Tibial nerve (tissue), 4 donors: ENCODE measurements around the gene HEXB. TPM values are rescaled to one million over a fixed set of nuclear protein-coding genes. Genes with fewer than 3 reads are reported as not detected.

Experiments used
- DNase-seq, 2 donors: peaks; one replicate each; pipeline ENCODE4 v3.0.0-alpha.2; 2019; ENCODE audit warnings: low spot score in 2 of 2
- H3K27ac ChIP-seq, 4 donors: fragments of 200-600 bp; sonication (generic) in 3 of 4; one replicate each; pipeline ENCODE4 v1.5.1; 2017 to 2019; ENCODE audit warnings: mild to moderate bottlenecking in 1 of 4
- H3K27me3 ChIP-seq, 2 donors: fragments of 200-600 bp; sonication (generic) in 1 of 2; one replicate each; pipeline versions ENCODE4 v1.5.1 to v1.6.0; 2017 to 2019
- H3K36me3 ChIP-seq, 3 donors: fragments of 200-600 bp; sonication (generic); one replicate each; pipeline ENCODE4 v1.5.1; 2018 to 2019
- H3K4me1 ChIP-seq, 4 donors: fragments of 200-600 bp; sonication (generic) in 3 of 4; one replicate each; pipeline ENCODE4 v1.5.1; 2017 to 2019
- H3K4me3 ChIP-seq, 4 donors: fragments of 200-600 bp; sonication (generic) in 3 of 4; one replicate each; pipeline ENCODE4 v1.5.1; 2017 to 2019; ENCODE audit warnings: mild to moderate bottlenecking in 1 of 4, moderate library complexity in 1 of 4
- H3K9me3 ChIP-seq, 4 donors: fragments of 200-600 bp; sonication (generic) in 3 of 4; one replicate each; pipeline ENCODE4 v1.5.1; 2017 to 2019
- EP300 ChIP-seq, 2 donors: sonication (generic); formaldehyde crosslinking; IDR thresholded peaks; one replicate each; pipeline ENCODE4 v1.6.1; 2017; ENCODE audit warnings: antibody characterized with exemption in 2 of 2, mild to moderate bottlenecking in 1 of 2
- POLR2A ChIP-seq, 2 donors: fragments of 450-650 bp; IDR thresholded peaks; one replicate each; pipeline ENCODE4 v1.6.1; 2017; ENCODE audit warnings: antibody characterized with exemption in 2 of 2, mild to moderate bottlenecking in 2 of 2, moderate library complexity in 2 of 2
- WGBS, 2 donors: methylation state at CpG; one replicate each; pipeline ENCODE4 v1.1.5; 2018; 5-methylcytosine and 5-hydroxymethylcytosine counted together
- small RNA-seq: library from RNA; depleted of rRNA; stranded (forward); fragments of <200 nt; gene quantifications from one replicate; pipeline ENCODE3, GENCODE V24; 2016
- total RNA-seq, 4 donors: library from RNA; depleted of rRNA; stranded (reverse); fragments of >200 nt; gene quantifications; one replicate each; pipeline ENCODE4 v1.1.0, GENCODE V29; 2016
- TF ChIP-seq, protein P1 (sequence below), 5 experiments: fragments of 200-600 bp in 3 of 5; fragments of 450-650 bp in 2 of 5; sonication (generic) in 3 of 5; IDR thresholded peaks; one replicate each; pipeline ENCODE4 v1.5.1; 2016 to 2019; ENCODE audit warnings: antibody characterized with exemption in 5 of 5, mild to moderate bottlenecking in 3 of 5, moderate library complexity in 2 of 5

Gene HEXB
- total RNA-seq, 4 donors from 2014 or later = 79.1 to 166 (median 129) TPM

DNA sequence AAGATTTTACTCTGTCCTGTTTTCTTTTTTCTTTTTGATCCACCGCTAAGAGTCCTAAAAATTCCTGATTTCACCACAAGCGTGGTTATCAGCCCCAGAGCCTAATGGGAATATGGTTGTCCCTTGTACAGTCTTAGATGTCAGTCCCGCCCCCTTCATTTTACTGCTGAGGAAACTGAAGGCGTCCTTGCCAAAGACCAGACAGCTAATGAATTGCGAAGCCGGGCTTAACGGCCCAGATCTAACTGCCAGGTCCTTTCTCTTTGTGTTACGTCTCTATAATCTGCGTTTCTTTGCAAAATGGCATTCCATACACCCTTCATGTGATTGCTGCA lies 82.5 kb downstream of the HEXB start:
- no peak for TF ChIP-seq POLR2A (IDR thresholded peaks at IDR 0.05)
- TF ChIP-seq, protein P1, sequence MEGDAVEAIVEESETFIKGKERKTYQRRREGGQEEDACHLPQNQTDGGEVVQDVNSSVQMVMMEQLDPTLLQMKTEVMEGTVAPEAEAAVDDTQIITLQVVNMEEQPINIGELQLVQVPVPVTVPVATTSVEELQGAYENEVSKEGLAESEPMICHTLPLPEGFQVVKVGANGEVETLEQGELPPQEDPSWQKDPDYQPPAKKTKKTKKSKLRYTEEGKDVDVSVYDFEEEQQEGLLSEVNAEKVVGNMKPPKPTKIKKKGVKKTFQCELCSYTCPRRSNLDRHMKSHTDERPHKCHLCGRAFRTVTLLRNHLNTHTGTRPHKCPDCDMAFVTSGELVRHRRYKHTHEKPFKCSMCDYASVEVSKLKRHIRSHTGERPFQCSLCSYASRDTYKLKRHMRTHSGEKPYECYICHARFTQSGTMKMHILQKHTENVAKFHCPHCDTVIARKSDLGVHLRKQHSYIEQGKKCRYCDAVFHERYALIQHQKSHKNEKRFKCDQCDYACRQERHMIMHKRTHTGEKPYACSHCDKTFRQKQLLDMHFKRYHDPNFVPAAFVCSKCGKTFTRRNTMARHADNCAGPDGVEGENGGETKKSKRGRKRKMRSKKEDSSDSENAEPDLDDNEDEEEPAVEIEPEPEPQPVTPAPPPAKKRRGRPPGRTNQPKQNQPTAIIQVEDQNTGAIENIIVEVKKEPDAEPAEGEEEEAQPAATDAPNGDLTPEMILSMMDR (IDR thresholded peaks at IDR 0.05) = no peak
- no peak for TF ChIP-seq EP300 (IDR thresholded peaks at IDR 0.05)
- Histone ChIP-seq H3K27me3 (no peaks in the 10 kb centered on the region), H3K36me3 (peaks cover 0 to 36% (median 13%) of the 10 kb centered on the region in 3 donors), H3K4me3 (peak overlapping the region; percentile 67 to 86 (median 82)), H3K9me3 (no peaks in the 10 kb centered on the region), H3K4me1 (peaks cover 0 to 45% (median 22%) of the 10 kb centered on the region in 4 donors), H3K27ac (peak overlapping the region in 3 of 4 donors; percentile 77 to 86 (median 80))
- no peak for DNase-seq
- 0% methylated on average over 9 of the region's 9 CpGs for WGBS, 2 donors

Small RNA genes within 50 kb of the gene (small RNA-seq; reads per million reads assigned to genes)
- gene RNU6-658P = not detected

Other genes starting within 250 kb of the HEXB start
- gene ENC1, start 44.5 kb upstream of the HEXB start, total RNA-seq = 10 to 100 TPM in 2 of 4 donors, 1 to 10 TPM in 2; 4.0 to 11.7 (median 7.7) TPM
- 10 to 100 TPM; 15.5 to 19.7 (median 16.7) TPM for gene GFM2, start 81.9 kb downstream of the HEXB start, total RNA-seq
- 100 to 1,000 TPM in 2 of 4 donors, 10 to 100 TPM in 2; 41.8 to 116 (median 93.2) TPM for gene NSA2, start 82.0 kb downstream of the HEXB start, total RNA-seq
- 10 to 100 TPM in 2 of 4 donors, 1 to 10 TPM in 2; 5.9 to 15.3 (median 10.8) TPM for gene FAM169A, start 181.2 kb downstream of the HEXB start, total RNA-seq